Measurements from ENCODE around the gene HRH4. TPM values are rescaled to one million over a fixed set of nuclear protein-coding genes. Genes with fewer than 3 reads are reported as not detected.

The HRH4 gene
- polyA plus RNA-seq, 1 donor (not counting 4 experiments of a cell fraction or from before 2014, with no cell fraction given), result 0.03 TPM

DNA sequence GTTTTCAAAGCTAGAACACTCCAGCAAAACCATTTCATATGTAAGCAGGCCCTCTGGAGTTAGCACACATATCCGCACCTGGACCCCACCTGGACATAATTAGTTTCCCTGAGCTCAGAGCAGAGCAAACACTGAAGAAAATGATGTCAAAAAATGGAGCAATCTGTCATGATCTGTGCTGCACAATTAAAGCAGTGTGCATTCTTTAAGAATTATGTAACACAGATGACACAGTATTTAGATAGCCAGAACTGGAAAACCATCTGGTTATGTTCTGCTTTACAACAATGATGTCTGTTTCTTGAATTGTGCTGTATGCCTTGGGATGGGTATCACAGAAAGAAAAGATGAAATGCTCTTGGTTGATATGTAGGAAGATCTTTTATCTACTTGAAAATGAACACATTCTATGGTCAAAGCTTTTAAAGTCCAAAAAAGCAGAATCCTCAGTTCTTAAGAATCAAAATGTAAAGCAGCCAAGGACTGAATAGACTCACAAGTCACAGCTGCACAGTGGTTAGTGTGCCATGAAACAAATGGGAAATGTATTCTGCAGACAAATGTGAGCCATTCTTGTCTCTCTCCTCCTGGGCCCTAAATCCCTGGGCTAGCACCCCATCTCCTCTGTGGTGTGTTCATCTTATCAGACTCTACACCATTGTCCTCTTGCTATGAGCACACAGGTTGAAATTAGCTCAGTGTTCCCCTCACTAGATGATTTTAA, 36.8 kb downstream of the HRH4 start:
- no peak overlapping the region for H2AFZ ChIP-seq (ENCODE audit: control insufficient read depth, low read length)
- DNase-seq (ENCODE audit: low read depth, low spot score) (no peak), FAIRE-seq (no peak)
- H4K20me1 ChIP-seq (ENCODE audit: control insufficient read depth, extremely low read depth, insufficient read depth, low read length), result no peaks in the 10 kb centered on the region
- no peak overlapping the region for H3K4me3 ChIP-seq (ENCODE audit: control insufficient read depth in 2 of 3, extremely low read depth in 1 of 3, insufficient read depth in 2 of 3, low read depth in 1 of 3, low read length in 3 of 3)
- H3K9ac ChIP-seq (ENCODE audit: control insufficient read depth, extremely low read depth, insufficient read depth, low read length), result no peak overlapping the region
- H3K9me1 ChIP-seq (ENCODE audit: control insufficient read depth, extremely low read depth, insufficient read depth, low read length), result no peaks in the 10 kb centered on the region
- no peaks in the 10 kb centered on the region for H3K9me3 ChIP-seq (ENCODE audit: control insufficient read depth, low read depth, low read length)
- H3K27ac ChIP-seq (ENCODE audit: control insufficient read depth, insufficient read depth, low read length), result no peak overlapping the region
- no peaks in the 10 kb centered on the region for H3K4me1 ChIP-seq (ENCODE audit: control insufficient read depth, extremely low read depth, insufficient read depth, low read length)
- peaks cover 2% of the 10 kb centered on the region for H3K27me3 ChIP-seq (ENCODE audit: control insufficient read depth, extremely low read depth, insufficient read depth, low read length)
- no peak for TF ChIP-seq EZH2 (IDR thresholded peaks at IDR 0.05; ENCODE audit: low read length)
- TF ChIP-seq CTCF (optimal IDR thresholded peaks at IDR 0.05 in 1 of 3, IDR thresholded peaks at IDR 0.05 in 1 of 3, conservative IDR thresholded peaks at IDR 0.05 in 1 of 3; ENCODE audit: extremely low read depth in 1 of 3, insufficient read depth in 2 of 3, low read length in 3 of 3), result no peak
- no peaks in the 10 kb centered on the region for H3K36me3 ChIP-seq (ENCODE audit: control insufficient read depth in 2 of 2, extremely low read depth in 1 of 2, insufficient read depth in 2 of 2, low read length in 2 of 2)
- H3K4me2 ChIP-seq (ENCODE audit: control insufficient read depth, extremely low read depth, insufficient read depth, low read depth, low read length), result no peak overlapping the region
- dilution Hi-C loops (cut with MboI; ENCODE audit: extremely low pct_ligation_motif_present, low sequenced_read_pairs), result no loop called here
- H3K79me2 ChIP-seq (ENCODE audit: control insufficient read depth, insufficient read depth, low read length), result no peaks in the 10 kb centered on the region

GRCh38 chr18:24499814-24500213, 39.4 kb downstream of the HRH4 start:
- Histone ChIP-seq H3K27ac (ENCODE audit: control insufficient read depth, insufficient read depth, low read length) (no peak overlapping the region), H3K9me3 (ENCODE audit: control insufficient read depth, low read depth, low read length) (no peaks in the 10 kb centered on the region), H3K36me3 (ENCODE audit: control insufficient read depth in 2 of 2, extremely low read depth in 1 of 2, insufficient read depth in 2 of 2, low read length in 2 of 2) (no peaks in the 10 kb centered on the region), H3K9me1 (ENCODE audit: control insufficient read depth, extremely low read depth, insufficient read depth, low read length) (no peaks in the 10 kb centered on the region), H3K4me1 (ENCODE audit: control insufficient read depth, extremely low read depth, insufficient read depth, low read length) (no peaks in the 10 kb centered on the region), H3K27me3 (ENCODE audit: control insufficient read depth, extremely low read depth, insufficient read depth, low read length) (peaks cover 2% of the 10 kb centered on the region), H3K4me3 (ENCODE audit: control insufficient read depth in 2 of 3, extremely low read depth in 1 of 3, insufficient read depth in 2 of 3, low read depth in 1 of 3, low read length in 3 of 3) (no peak overlapping the region), H4K20me1 (ENCODE audit: control insufficient read depth, extremely low read depth, insufficient read depth, low read length) (no peaks in the 10 kb centered on the region), H3K4me2 (ENCODE audit: control insufficient read depth, extremely low read depth, insufficient read depth, low read depth, low read length) (no peak overlapping the region), H3K79me2 (ENCODE audit: control insufficient read depth, insufficient read depth, low read length) (no peaks in the 10 kb centered on the region), H3K9ac (ENCODE audit: control insufficient read depth, extremely low read depth, insufficient read depth, low read length) (no peak overlapping the region), H2AFZ (ENCODE audit: control insufficient read depth, low read length) (no peak overlapping the region)
- FAIRE-seq (no peak), DNase-seq (ENCODE audit: low read depth, low spot score) (no peak)
- TF ChIP-seq CTCF (optimal IDR thresholded peaks at IDR 0.05 in 1 of 3, IDR thresholded peaks at IDR 0.05 in 1 of 3, conservative IDR thresholded peaks at IDR 0.05 in 1 of 3; ENCODE audit: extremely low read depth in 1 of 3, insufficient read depth in 2 of 3, low read length in 3 of 3), result no peak
- no peak for TF ChIP-seq EZH2 (IDR thresholded peaks at IDR 0.05; ENCODE audit: low read length)
- dilution Hi-C loops (cut with MboI; ENCODE audit: extremely low pct_ligation_motif_present, low sequenced_read_pairs), result no loop called here

All from keratinocyte (primary cell).